ENCODE data around the gene CROCC. TPM values are rescaled to one million over a fixed set of nuclear protein-coding genes. Genes with fewer than 3 reads are reported as not detected.
"Not testable (repeated sequence)": the region's sequence is repeated elsewhere in the genome, so short reads cannot be mapped to it uniquely, and the experiment has no call there.

CROCC gene
- polyA plus RNA-seq, 4 donors = 22.4 to 78.1 (median 34.6) TPM

DNA sequence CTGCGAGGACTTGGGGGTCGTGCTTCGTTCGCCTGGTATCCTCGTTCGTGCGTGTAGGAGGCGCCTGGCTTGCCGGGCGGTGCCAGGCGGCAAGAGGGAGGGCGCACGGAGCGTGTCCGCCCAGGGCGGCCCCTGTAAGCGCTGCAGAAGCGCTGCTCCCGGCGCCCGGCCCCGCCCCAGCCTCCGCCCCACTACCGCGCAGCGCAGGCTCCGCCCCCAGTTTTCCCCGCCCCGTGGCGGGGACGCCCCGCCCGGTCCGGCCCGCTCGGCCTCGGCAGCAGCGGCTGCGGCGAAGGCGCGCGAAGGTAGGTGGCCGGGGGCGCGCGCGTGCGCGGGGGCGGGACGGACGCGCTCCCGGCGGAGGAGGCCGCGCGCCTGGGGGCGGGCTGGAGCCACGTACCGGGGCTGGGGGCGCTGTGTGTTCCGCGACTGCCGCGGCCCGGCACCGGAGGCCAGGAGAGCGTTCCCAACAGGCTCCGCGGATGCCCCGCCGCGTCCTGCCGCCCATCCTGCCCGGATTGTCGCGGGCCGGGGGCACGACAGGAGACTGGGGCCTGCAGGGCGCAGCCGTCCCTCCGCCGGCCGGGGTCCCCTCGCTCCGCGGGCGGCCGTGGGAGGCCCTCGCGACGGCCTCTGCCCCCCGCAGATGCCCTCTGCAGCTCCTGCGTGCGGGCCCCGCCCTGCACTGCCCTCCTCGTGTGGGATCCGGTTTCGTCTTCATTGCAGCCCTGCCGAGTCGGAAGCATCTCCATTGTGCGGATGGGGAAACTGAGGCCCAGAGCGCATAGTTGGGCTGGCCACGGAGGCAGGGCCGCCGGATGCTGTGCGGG lies 7.7 kb upstream of the CROCC start:
- peak in 3 of 4 donors; percentile 86 to 96 (median 93) for DNase-seq (ENCODE audit: low read depth in 4 of 4, low spot score in 3 of 4)

- not testable (repeated sequence) for DNase-seq (ENCODE audit: low read depth in 4 of 4, low spot score in 3 of 4)
Measured at GRCh38 chr1:16914928-16915626, 6.7 kb upstream of the CROCC start.

DNA sequence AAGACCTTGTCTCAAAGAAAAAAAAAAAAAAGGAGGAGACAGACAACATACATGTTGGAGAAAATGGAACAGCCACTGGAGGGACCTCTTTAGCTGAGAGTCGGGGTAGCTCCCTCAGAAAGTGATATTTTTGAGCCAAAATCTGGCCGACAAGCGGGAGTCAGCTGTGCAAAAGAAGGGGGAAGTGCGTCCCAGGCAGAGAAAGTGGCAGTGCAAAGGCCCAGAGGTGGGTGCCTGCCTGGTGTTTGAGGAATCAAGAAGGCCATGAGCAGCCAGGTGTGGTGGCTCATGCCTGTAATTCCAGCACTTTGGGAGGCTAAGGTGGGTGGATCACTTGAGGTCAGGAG lies 6.1 kb upstream of the CROCC start:
- no peak for DNase-seq (ENCODE audit: low read depth in 4 of 4, low spot score in 3 of 4)

DNA sequence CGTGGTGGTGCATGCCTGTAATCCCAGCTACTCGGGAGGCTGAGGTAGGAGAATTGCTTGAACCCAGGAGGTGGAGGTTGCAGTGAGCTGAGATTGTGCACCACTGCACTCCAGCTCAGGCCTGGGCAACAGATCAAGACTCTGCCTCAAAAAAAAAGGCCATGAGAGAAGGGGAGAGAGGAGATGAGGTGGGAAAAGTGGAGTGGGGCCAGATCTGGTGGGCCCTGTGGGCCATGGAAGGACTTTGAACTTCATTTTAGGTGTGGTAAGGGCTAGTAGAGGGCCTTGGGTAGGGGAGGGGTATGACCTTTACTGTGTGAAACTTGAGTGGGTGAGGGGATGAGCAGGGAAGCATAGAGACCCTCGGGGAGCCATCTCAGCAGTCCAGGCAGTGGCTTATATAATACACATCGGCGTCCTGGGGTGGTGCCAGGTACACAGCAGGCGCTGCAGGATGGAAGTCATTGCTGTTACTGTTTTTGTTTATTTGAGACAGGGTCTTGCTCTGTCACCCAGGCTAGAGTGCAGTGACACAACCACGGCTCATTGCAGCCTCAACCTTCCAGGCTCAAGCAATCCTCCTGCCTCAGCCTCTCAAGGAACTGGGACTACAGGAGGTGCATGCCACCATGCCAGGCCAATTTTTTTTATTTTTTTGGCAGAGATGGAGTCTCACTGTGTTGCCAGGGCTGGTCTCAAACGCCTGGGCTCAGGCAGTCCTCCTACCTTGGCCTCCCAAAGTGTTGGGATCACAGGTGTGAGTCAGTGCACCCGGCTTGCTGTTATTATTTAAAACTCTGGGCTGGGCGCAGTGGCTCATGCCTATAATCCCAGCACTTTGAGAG lies 5.5 kb upstream of the CROCC start:
- DNase-seq (ENCODE audit: low read depth in 4 of 4, low spot score in 3 of 4) = not testable (repeated sequence)

DNA sequence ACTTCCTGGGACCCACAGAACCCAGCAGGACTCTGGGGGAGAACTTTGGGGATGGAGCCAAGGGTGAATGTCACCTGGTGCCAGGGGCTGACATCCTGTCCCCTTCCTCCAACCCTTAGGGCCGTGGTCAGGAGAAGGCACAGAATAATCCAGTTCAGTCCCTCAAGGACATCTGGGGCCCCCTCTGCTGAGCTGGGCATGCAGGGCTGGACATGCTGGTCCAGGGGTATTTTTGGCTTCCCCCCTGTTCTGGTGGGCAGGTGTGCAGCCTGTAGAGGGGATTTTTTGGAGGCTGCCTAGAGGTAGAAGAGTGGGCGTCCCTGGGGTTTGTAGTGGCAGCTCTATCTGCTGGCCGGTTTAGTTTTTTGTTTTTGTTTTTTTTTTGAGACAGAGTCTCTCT lies 3.4 kb upstream of the CROCC start:
- DNase-seq (ENCODE audit: low read depth in 4 of 4, low spot score in 3 of 4) = no peak

- not testable (repeated sequence) for DNase-seq (ENCODE audit: low read depth in 4 of 4, low spot score in 3 of 4)
Measured at GRCh38 chr1:16918936-16919665, 2.6 kb upstream of the CROCC start.

DNA sequence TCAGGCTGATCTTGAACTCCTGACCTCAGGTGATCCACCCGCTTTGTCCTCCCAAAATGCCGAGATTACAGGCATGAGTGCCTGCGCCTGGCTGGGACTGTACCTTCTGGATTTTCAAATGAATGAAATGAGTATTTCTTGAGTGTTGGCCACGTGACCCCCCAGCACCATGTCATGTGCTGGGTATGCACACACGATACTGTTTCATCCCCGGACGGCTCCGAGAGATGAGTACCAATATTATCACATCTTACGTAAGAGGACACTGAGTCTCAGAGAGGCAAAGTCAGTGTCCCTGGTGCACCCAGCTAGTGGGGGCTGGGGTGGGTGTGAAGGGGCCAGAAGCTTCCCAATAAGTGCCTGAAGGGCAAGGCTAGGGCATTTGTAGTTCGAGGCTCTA lies 780 bp upstream of the CROCC start:
- no peak for DNase-seq (ENCODE audit: low read depth in 4 of 4, low spot score in 3 of 4)

GRCh38 chr1:16922466-16922865 lies 735 bp downstream of the CROCC start:
- no peak for DNase-seq (ENCODE audit: low read depth in 4 of 4, low spot score in 3 of 4)

DNA sequence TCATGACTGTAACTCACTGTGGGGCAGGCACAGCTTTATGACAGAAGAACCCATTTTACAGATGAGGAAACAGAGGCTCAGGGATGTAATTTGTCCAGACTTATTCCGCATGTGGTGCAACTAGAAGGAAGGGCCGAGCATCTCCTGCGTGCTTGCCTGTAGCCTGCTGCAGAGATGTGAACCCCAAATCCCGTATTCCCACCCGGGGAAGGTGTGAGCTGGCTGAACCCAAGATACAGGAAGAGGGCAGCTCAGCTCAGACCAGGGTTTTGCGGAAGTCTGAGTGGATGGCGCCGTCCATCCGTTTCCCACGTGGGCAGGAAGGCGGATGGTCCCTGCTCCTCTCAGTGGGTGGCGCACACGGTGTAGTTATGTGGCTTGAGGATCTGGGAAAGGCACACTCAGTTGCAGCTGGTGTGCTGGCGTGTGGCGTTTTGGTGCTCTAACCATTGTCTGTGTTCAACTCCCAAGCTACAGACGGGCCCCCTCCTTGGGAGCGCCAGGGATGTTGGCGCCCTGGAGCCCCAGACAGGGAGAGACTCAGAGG lies 1.2 kb downstream of the CROCC start:
- no peak for DNase-seq (ENCODE audit: low read depth in 4 of 4, low spot score in 3 of 4)

GRCh38 chr1:16924216-16924918 lies 2.6 kb downstream of the CROCC start:
- DNase-seq (ENCODE audit: low read depth in 4 of 4, low spot score in 3 of 4) = no peak

- no peak for DNase-seq (ENCODE audit: low read depth in 4 of 4, low spot score in 3 of 4)
Measured at GRCh38 chr1:16924919-16925477, 3.3 kb downstream of the CROCC start.

DNA sequence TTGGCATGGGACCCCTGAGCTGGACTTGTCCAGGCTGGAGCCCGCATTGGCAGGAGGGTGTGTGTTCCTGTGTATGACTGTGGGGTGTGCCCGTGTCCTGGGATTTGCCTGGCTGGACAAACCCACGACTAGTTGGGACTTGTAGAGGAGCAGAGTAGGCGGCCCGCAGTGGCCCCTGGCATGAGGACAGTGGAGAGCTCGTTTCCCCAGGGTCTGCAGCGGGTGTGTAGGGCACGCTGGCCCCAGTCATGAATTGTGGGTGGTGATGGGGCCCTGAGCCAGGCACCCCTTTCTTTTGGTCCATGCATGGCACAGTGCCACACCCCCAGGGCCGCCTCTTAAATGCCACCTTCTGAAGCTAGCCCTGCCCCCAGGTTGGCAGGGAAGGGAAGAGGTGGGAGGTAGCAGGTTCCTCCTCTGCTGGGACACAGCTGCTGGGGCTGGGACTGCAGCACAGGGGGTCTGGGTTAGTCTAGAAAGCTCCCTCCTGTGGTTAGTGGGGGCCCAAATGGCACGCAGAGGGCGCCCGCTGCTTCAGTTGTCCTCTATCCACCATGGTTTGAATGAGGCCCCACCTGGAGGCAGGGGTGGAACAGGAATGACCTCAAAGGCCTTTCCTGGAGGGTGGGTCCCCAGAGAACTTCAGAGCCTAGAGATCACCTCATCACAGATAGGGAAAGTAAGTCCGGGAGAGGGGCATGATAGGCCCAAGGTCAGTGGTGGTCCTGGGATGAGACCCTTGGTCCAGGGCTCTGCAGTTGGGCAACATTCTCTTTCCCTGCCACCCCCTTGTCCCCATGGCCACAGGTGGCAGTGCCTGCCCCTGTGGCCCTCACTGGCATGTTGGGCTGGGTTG lies 4.1 kb downstream of the CROCC start:
- DNase-seq (ENCODE audit: low read depth in 4 of 4, low spot score in 3 of 4) = no peak

GRCh38 chr1:16926491-16927073 lies 4.9 kb downstream of the CROCC start:
- DNase-seq (ENCODE audit: low read depth in 4 of 4, low spot score in 3 of 4) = peak in 1 of 4 donors; percentile 67

DNA sequence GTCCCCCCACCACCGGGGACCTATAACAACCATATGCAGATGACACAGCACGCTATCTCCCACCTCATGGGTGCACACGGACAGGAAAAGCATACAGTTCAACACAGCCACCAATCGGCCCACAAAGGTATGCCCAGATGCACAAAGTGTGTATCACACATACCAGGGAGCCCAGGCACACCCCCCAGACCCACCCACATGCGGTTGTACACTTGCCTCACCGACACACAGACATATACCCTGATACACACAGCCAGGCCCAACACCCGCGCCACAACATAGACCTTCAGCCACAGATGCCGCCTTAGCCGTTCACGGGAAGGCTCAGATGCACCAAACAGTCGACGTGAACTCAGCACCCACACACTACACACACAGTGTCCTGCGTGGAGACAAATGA lies 5.5 kb downstream of the CROCC start:
- no peak for DNase-seq (ENCODE audit: low read depth in 4 of 4, low spot score in 3 of 4)

DNA sequence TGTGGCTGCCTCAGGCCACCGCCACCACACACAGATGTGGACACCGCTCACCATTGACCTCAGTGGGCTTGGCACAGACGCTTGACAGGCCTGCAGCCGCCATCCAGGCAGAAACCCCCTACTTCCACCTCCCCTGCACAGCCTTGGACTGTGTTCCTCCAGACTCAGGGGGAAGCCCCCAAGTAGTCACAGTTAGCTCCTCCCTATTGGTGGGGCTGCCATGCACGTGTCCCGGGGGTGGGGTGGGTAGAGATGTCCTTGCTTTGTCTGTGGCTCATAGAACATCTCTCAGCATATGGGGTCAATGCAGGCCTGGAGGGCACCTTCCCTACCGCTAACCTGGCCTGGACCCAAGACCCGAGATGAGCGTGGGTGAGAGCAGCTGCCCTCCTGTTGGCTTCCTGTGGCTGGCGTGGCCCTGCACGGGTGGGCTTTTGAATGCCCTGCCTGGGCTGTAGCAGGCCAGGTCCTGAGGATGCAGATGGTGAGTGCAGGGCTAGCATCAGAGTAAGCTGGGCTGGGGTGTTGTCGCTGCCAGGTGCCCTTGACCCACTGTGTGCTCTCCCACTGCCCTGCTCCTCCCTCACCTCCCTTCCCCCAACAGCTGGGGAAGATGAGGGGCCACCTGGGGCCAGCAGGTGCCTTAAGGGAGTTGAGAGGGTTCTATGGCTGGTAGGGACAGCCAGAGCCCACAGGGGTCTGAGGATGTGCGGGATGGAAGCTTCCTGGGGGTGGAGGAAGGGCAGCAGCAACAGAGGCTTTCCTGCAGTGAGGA lies 6.2 kb downstream of the CROCC start:
- no peak for DNase-seq (ENCODE audit: low read depth in 4 of 4, low spot score in 3 of 4)

GRCh38 chr1:16929146-16930041 lies 7.7 kb downstream of the CROCC start:
- not testable (repeated sequence) for DNase-seq (ENCODE audit: low read depth in 4 of 4, low spot score in 3 of 4)
